ENCODE measurements around the gene FREY1. TPM values are rescaled to one million over a fixed set of nuclear protein-coding genes. Genes with fewer than 3 reads are reported as not detected.

FREY1 gene
- total RNA-seq, 6 donors from 2014 or later, result 0.60 to 3.2 (median 1.7) TPM; not detected in 2

DNA sequence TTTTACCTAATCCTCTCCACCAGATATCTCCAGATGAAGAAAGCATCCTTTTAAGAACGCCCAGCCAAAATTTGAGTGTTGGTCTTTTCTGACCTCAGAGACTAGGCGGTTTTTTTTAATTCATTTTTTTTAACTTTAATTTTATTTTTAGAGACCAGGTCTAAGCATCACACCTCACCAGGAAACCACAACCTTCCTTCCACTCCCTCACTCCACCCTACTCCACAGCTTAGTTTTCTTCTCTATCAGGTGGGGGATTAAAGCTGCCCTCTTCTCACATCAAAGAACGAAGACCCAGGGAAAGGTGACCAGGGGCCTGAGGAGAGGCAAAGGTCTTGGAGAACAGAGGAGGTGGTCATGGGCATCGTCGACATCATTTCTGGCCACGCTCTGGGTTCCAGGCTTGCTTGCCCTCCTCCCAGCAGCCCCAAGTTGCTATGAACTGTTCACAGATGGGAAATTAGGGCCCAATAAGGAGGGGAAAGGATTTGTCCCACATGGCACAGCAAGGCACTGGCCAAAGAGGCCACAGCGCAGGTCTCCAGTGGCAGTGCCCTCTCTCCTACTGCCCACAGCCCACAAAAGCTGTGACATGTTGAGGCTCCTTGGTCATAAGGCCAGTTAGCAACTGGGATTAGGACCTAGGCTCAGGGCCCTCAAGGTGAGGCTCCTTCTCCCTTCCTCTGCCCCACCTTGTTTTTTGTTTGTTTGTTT lies 12.0 kb upstream of the FREY1 start:
- WGBS, 2 donors, result 65 to 67% methylated on average over 7 of the region's 7 CpGs
- peaks cover 6 to 19% (median 12%) of the 10 kb centered on the region in 4 donors for H3K36me3 ChIP-seq
- no peaks in the 10 kb centered on the region for H3K9me3 ChIP-seq
- peaks cover 32 to 53% (median 41%) of the 10 kb centered on the region in 4 donors for H3K4me1 ChIP-seq
- TF ChIP-seq POLR2AphosphoS5 (IDR thresholded peaks at IDR 0.05) (no peak), EP300 (IDR thresholded peaks at IDR 0.05) (no peak), POLR2A (IDR thresholded peaks at IDR 0.05) (no peak)
- TF ChIP-seq, protein P1, sequence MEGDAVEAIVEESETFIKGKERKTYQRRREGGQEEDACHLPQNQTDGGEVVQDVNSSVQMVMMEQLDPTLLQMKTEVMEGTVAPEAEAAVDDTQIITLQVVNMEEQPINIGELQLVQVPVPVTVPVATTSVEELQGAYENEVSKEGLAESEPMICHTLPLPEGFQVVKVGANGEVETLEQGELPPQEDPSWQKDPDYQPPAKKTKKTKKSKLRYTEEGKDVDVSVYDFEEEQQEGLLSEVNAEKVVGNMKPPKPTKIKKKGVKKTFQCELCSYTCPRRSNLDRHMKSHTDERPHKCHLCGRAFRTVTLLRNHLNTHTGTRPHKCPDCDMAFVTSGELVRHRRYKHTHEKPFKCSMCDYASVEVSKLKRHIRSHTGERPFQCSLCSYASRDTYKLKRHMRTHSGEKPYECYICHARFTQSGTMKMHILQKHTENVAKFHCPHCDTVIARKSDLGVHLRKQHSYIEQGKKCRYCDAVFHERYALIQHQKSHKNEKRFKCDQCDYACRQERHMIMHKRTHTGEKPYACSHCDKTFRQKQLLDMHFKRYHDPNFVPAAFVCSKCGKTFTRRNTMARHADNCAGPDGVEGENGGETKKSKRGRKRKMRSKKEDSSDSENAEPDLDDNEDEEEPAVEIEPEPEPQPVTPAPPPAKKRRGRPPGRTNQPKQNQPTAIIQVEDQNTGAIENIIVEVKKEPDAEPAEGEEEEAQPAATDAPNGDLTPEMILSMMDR (IDR thresholded peaks at IDR 0.05), result no peak
- DNase-seq (no peak), ATAC-seq (ENCODE audit: low FRiP score in 2 of 2) (no peak)
- peaks cover 0 to 23% (median 16%) of the 10 kb centered on the region in 4 donors for H3K27me3 ChIP-seq
- peak overlapping the region; percentile 88 to 93 (median 92) for H3K27ac ChIP-seq
- peak overlapping the region in 3 of 4 donors; percentile 73 to 96 (median 83) for H3K4me3 ChIP-seq

DNA sequence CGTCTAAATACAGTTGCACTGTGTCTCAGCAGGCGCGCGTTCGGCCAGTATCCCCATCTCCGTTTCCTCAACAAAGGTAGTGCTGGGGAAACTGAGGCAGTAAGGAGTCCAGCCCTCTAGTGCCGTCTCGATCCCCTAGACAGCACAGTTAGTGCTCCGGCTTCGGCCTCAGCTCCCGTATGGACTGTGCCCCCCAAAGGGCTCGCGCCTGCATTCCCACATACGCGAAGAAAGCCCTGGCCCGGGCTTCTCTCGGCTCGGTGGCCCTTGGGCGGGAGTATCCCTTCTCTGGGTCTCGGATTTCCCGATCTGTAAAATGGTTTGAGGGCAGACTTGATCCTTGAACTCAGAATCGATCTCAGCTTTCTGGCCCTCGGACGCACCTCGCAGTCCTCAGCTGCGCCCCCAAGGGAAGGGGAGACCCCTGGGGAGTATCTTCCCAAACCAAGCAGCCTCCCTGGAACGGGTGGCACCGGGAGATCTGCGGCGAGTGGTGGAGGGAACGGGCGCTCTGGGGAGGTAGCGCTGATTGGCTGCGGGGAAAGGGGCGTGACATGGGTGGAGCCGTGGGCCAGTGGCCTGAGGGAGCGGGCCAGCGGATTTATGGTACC lies 11.4 kb upstream of the FREY1 start:
- peaks cover 0 to 22% (median 16%) of the 10 kb centered on the region in 4 donors for H3K27me3 ChIP-seq
- DNase-seq (peak; percentile 92 to 93), ATAC-seq (ENCODE audit: low FRiP score in 2 of 2) (peak; percentile 86 to 89)
- peak in 3 of 4 donors; percentile 34 to 78 (median 43) for TF ChIP-seq POLR2A (IDR thresholded peaks at IDR 0.05)
- TF ChIP-seq POLR2AphosphoS5 (IDR thresholded peaks at IDR 0.05), result peak; percentile 82 to 90
- TF ChIP-seq, protein P1 (IDR thresholded peaks at IDR 0.05), result no peak
- TF ChIP-seq EP300 (IDR thresholded peaks at IDR 0.05), result no peak
- peak overlapping the region; percentile 88 to 93 (median 92) for H3K27ac ChIP-seq
- 1% methylated on average over 31 to 38 of the region's 38 CpGs for WGBS, 2 donors
- peaks cover 13 to 26% (median 18%) of the 10 kb centered on the region in 4 donors for H3K36me3 ChIP-seq
- H3K4me3 ChIP-seq, result peak overlapping the region; percentile 73 to 96 (median 89)
- H3K9me3 ChIP-seq, result no peaks in the 10 kb centered on the region
- peaks cover 32 to 52% (median 41%) of the 10 kb centered on the region in 4 donors for H3K4me1 ChIP-seq

DNA sequence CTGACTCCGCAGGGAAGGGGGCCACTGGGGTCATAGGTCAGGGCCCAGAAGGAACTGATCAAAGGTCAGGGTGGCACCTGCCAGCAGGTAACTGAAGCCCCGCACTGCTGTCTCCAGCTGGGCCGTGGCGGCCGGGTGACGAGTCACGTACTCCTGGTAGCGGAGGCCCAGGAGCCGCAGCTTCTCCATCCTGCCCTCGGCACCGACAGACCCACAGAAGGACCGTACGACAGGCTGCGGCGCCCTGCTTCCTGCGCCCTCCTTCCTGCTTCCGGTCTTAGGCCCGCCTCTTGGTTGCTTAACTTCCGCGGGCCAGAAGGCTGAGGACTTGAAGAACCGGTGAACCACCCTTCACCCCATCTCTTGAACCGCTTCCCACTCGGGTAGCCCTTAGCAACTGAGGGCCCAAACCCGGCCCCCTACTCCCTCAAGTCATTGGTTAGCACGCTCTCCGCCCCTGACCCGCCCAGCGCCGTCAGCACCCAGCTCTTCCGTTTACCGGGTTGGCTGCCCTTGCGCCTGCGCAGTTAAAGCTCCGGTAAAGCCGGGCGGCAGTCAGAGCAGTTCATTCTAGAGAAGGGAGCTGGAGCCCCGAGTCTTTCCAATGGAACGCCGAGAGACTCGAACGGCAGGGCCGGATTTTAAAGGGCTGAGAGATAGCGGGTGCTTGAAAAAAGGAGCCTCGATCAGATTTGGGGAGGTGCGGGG lies 10.7 kb upstream of the FREY1 start, which contains the start of gene PEX16:
Gene PEX16, minus strand, starts transcription at position 255 of the 708 bp plus-strand sequence. Its CDS starts 66 bp downstream, at position 189.
- peaks cover 0 to 15% (median 10%) of the 10 kb centered on the region in 4 donors for H3K27me3 ChIP-seq
- TF ChIP-seq, protein P1 (IDR thresholded peaks at IDR 0.05), result peak in 1 of 6 experiments; percentile 14
- TF ChIP-seq POLR2A (IDR thresholded peaks at IDR 0.05) (peak in 3 of 4 donors; percentile 44 to 87 (median 73)), EP300 (IDR thresholded peaks at IDR 0.05) (peak in 1 of 4 donors; percentile 55), POLR2AphosphoS5 (IDR thresholded peaks at IDR 0.05) (peak; percentile 86 to 98)
- DNase-seq (peak; percentile 96 to 98), ATAC-seq (ENCODE audit: low FRiP score in 2 of 2) (peak; percentile 93 to 94)
- peaks cover 20 to 32% (median 25%) of the 10 kb centered on the region in 4 donors for H3K36me3 ChIP-seq
- WGBS, 2 donors, result 0% methylated on average over 28 to 45 of the region's 45 CpGs
- no peaks in the 10 kb centered on the region for H3K9me3 ChIP-seq
- H3K27ac ChIP-seq, result peak within 1 kb of the TSS; percentile 88 to 93 (median 92)
- peaks cover 25 to 45% (median 35%) of the 10 kb centered on the region in 4 donors for H3K4me1 ChIP-seq
- peak within 1 kb of the TSS; percentile 73 to 96 (median 89) for H3K4me3 ChIP-seq

DNA sequence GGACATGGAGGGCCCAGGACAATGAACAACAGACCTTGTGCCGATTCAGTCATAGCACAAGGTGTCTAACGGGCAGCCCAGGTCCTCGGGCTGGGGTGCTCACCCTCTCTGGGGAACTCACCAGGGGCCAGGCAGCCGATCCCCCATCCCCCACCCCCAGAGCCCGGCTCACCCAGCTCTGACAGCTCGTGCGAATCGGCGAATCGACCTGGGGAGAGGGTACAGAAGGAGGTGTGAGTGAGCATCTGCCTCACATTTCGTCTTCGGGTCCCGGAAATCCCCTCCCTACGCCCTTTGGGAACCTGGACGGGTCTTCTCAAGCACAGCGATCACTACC lies 10.2 kb upstream of the FREY1 start:
- WGBS, 2 donors, result 0 to 4% methylated on average over 6 to 16 of the region's 16 CpGs
- TF ChIP-seq, protein P1 (IDR thresholded peaks at IDR 0.05), result no peak
- TF ChIP-seq POLR2AphosphoS5 (IDR thresholded peaks at IDR 0.05) (no peak), EP300 (IDR thresholded peaks at IDR 0.05) (no peak), POLR2A (IDR thresholded peaks at IDR 0.05) (no peak)
- peaks cover 0 to 10% (median 5%) of the 10 kb centered on the region in 4 donors for H3K27me3 ChIP-seq
- peak in 1 of 2 donors; percentile 66 for DNase-seq
- peak overlapping the region; percentile 73 to 96 (median 89) for H3K4me3 ChIP-seq
- no peak for ATAC-seq (ENCODE audit: low FRiP score in 2 of 2)
- no peaks in the 10 kb centered on the region for H3K9me3 ChIP-seq
- peaks cover 20 to 40% (median 30%) of the 10 kb centered on the region in 4 donors for H3K4me1 ChIP-seq
- peaks cover 20 to 38% (median 29%) of the 10 kb centered on the region in 4 donors for H3K36me3 ChIP-seq
- H3K27ac ChIP-seq, result peak overlapping the region; percentile 88 to 93 (median 92)

Measured in upper lobe of left lung (tissue), 6 donors.